IMR-90 (cell line): Measurements from ENCODE around the gene URB2. TPM values are rescaled to one million over a fixed set of nuclear protein-coding genes. Genes with fewer than 3 reads are reported as not detected.

Experiments
- ATAC-seq: fragments of 200-7000 bp; cut with Tn5 transposase; 2 replicates; pipeline ENCODE4 v1.9.1; 2020; ENCODE audit warnings: low read depth, mild to moderate bottlenecking, moderate library complexity
- BruUV-seq: library from RNA; stranded (reverse); fragments of 400-500 nt; replicated peaks from 2 replicates; lab custom pipeline; 2021; lab: Mats Ljungman, UMichigan
- CTCF ChIA-PET: fragments of 300-600 bp; formaldehyde crosslinking; extraction: SDS; loops from one replicate; lab custom pipeline; 2021; ENCODE audit warnings: antibody characterized with exemption; lab: Yijun Ruan, JAX
- POLR2A ChIA-PET: fragments of 300-600 bp; sonication (Branson Sonifier 250); formaldehyde crosslinking; loops from one replicate; lab custom pipeline; 2022; ENCODE audit warnings: antibody characterized with exemption; ENCODE audit not compliant: unreplicated experiment; lab: Charles Lee
- DNase-seq: peaks from one replicate; pipeline ENCODE4 v3.0.0; 2013
- H2AFZ ChIP-seq: replicated peaks from 2 replicates; pipeline ENCODE3; 2013; ENCODE audit warnings: low read length, mild to moderate bottlenecking; ENCODE audit not compliant: poor library complexity
- H2AK5ac ChIP-seq: 2 replicates; pipeline ENCODE4 v1.6.1; 2013; ENCODE audit warnings: low read depth, low read length, inconsistent platforms
- H2AK9ac ChIP-seq: replicated peaks from 2 replicates; pipeline ENCODE3; 2013; ENCODE audit warnings: mild to moderate bottlenecking, low read depth, low read length, moderate library complexity; ENCODE audit not compliant: poor library complexity
- H2BK120ac ChIP-seq: 2 replicates; pipeline ENCODE4 v1.6.1; 2013; ENCODE audit warnings: low read depth, low read length, inconsistent platforms
- H2BK15ac ChIP-seq: 3 replicates; pipeline ENCODE4 v1.6.1; 2013; ENCODE audit warnings: low read depth, low read length, inconsistent platforms
- H2BK20ac ChIP-seq: 2 replicates; pipeline ENCODE4 v1.6.1; 2013; ENCODE audit warnings: low read depth, mild to moderate bottlenecking, inconsistent platforms, low read length, moderate library complexity
- H2BK5ac ChIP-seq: 2 replicates; pipeline ENCODE4 v1.6.1; 2013; ENCODE audit warnings: mild to moderate bottlenecking, low read depth, low read length, inconsistent platforms; ENCODE audit not compliant: poor library complexity, severe bottlenecking
- H3K14ac ChIP-seq: replicated peaks from 2 replicates; pipeline ENCODE4 v1.6.1; 2013; ENCODE audit warnings: low read depth, low read length, inconsistent platforms
- H3K18ac ChIP-seq: 2 replicates; pipeline ENCODE4 v1.6.1; 2013; ENCODE audit warnings: low read depth, low read length, control low read depth
- H3K23ac ChIP-seq: 2 replicates; pipeline ENCODE4 v1.6.1; 2013; ENCODE audit warnings: low read depth, low read length, inconsistent platforms
- H3K27ac ChIP-seq: 2 replicates; pipeline ENCODE4 v1.5.1; 2013; ENCODE audit warnings: mild to moderate bottlenecking, control low read depth, low read length; ENCODE audit not compliant: insufficient read depth
- H3K27me3 ChIP-seq: 2 replicates; pipeline ENCODE4 v1.6.1; 2013; ENCODE audit warnings: low read length; ENCODE audit not compliant: control insufficient read depth, insufficient read depth
- H3K36me3 ChIP-seq: 2 replicates; pipeline ENCODE4 v1.6.1; 2013; ENCODE audit warnings: low read length, mixed read lengths; ENCODE audit not compliant: control insufficient read depth, insufficient read depth
- H3K4ac ChIP-seq: 2 replicates; pipeline ENCODE4 v1.6.1; 2013; ENCODE audit warnings: low read depth, low read length, inconsistent platforms
- H3K4me1 ChIP-seq: 2 replicates; pipeline ENCODE4 v1.6.1; 2013; ENCODE audit warnings: low read length, mixed read lengths; ENCODE audit not compliant: control insufficient read depth, insufficient read depth
- H3K4me2 ChIP-seq: 2 replicates; pipeline ENCODE4 v1.6.1; 2013; ENCODE audit warnings: low read depth, mild to moderate bottlenecking, control low read depth, low read length, moderate library complexity
- H3K4me3 ChIP-seq: 2 replicates; pipeline ENCODE4 v1.5.1; 2013; ENCODE audit warnings: low read depth, mild to moderate bottlenecking, control low read depth, low read length, moderate library complexity; ENCODE audit not compliant: insufficient read depth
- H3K56ac ChIP-seq: 2 replicates; pipeline ENCODE4 v1.6.1; 2013; ENCODE audit warnings: low read length, inconsistent platforms; ENCODE audit not compliant: insufficient read depth; ENCODE audit errors: extremely low read depth
- H3K79me1 ChIP-seq, 2 experiments: 2 replicates each; pipeline ENCODE4 v1.6.1; 2013; ENCODE audit warnings: low read length in 2 of 2, inconsistent platforms in 1 of 2, low read depth in 1 of 2
- H3K9ac ChIP-seq: 2 replicates; pipeline ENCODE4 v1.6.1; 2013; ENCODE audit warnings: low read depth, low read length, control low read depth
- H3K9me1 ChIP-seq: 2 replicates; pipeline ENCODE4 v1.6.1; 2013; ENCODE audit warnings: low read length, inconsistent platforms; ENCODE audit not compliant: insufficient read depth
- H3K9me3 ChIP-seq: 2 replicates; pipeline ENCODE4 v1.6.1; 2013; ENCODE audit warnings: low read length; ENCODE audit not compliant: control insufficient read depth, insufficient read depth
- H4K20me1 ChIP-seq: 2 replicates; pipeline ENCODE4 v1.6.1; 2013; ENCODE audit warnings: low read length, inconsistent platforms; ENCODE audit not compliant: insufficient read depth
- H4K5ac ChIP-seq: 2 replicates; pipeline ENCODE4 v1.6.1; 2013; ENCODE audit warnings: mild to moderate bottlenecking, low read depth, low read length, control low read depth
- H4K8ac ChIP-seq, 2 experiments: 2 replicates each; pipeline ENCODE4 v1.6.1; 2013; ENCODE audit warnings: low read depth in 2 of 2, low read length in 2 of 2, control low read depth in 1 of 2, inconsistent platforms in 1 of 2
- H4K91ac ChIP-seq: 2 replicates; pipeline ENCODE4 v1.6.1; 2013; ENCODE audit warnings: low read depth, low read length, inconsistent platforms; ENCODE audit not compliant: insufficient read depth
- BHLHE40 ChIP-seq: fragments of 150-350 bp; IDR thresholded peaks from 2 replicates; pipeline ENCODE4 v1.6.1; 2016; ENCODE audit warnings: mild to moderate bottlenecking, low read depth, low read length
- CEBPB ChIP-seq: IDR thresholded peaks from 2 replicates; pipeline ENCODE4 v1.6.1; 2012; ENCODE audit warnings: low read depth, low read length, improper control_type of control experiment
- CHD1 ChIP-seq: IDR thresholded peaks from 2 replicates; pipeline ENCODE4 v1.6.1; 2012; ENCODE audit warnings: low read depth, low read length, improper control_type of control experiment
- CTCF ChIP-seq: conservative IDR thresholded peaks from 2 replicates; pipeline ENCODE4 v1.5.1; 2012; ENCODE audit warnings: mild to moderate bottlenecking, low read depth, low read length, improper control_type of control experiment
- ELK1 ChIP-seq: fragments of 150-350 bp; IDR thresholded peaks from 2 replicates; pipeline ENCODE4 v1.6.1; 2016; ENCODE audit warnings: low read depth, mild to moderate bottlenecking, low read length, moderate library complexity, borderline replicate concordance
- FOS ChIP-seq: fragments of 150-350 bp; IDR thresholded peaks from 2 replicates; pipeline ENCODE4 v1.6.1; 2016; ENCODE audit warnings: low read depth, low read length
- MAFK ChIP-seq: IDR thresholded peaks from 2 replicates; pipeline ENCODE4 v1.6.1; 2012; ENCODE audit warnings: low read depth, low read length, improper control_type of control experiment
- MAZ ChIP-seq: IDR thresholded peaks from 2 replicates; pipeline ENCODE4 v1.6.1; 2012; ENCODE audit warnings: low read depth, mild to moderate bottlenecking, low read length, improper control_type of control experiment, moderate library complexity, borderline replicate concordance
- MXI1 ChIP-seq: IDR thresholded peaks from 2 replicates; pipeline ENCODE4 v1.6.1; 2012; ENCODE audit warnings: low read depth, mild to moderate bottlenecking, low read length, moderate library complexity, borderline replicate concordance
- NFE2L2 ChIP-seq: fragments of 150-350 bp; IDR thresholded peaks from 2 replicates; pipeline ENCODE4 v1.6.1; 2016; ENCODE audit warnings: low read depth, mild to moderate bottlenecking, low read length
- POLR2A ChIP-seq: IDR thresholded peaks from 2 replicates; pipeline ENCODE4 v1.6.1; 2012; ENCODE audit warnings: mild to moderate bottlenecking, low read depth, low read length
- RAD21 ChIP-seq: IDR thresholded peaks from 2 replicates; pipeline ENCODE4 v1.6.1; 2012; ENCODE audit warnings: low read length, improper control_type of control experiment
- RCOR1 ChIP-seq: IDR thresholded peaks from 2 replicates; pipeline ENCODE4 v1.6.1; 2012; ENCODE audit warnings: mild to moderate bottlenecking, low read length, improper control_type of control experiment; ENCODE audit not compliant: insufficient replicate concordance
- RFX5 ChIP-seq: IDR thresholded peaks from 2 replicates; pipeline ENCODE4 v1.8.0; 2012; ENCODE audit warnings: low read depth, mild to moderate bottlenecking, low read length, moderate library complexity
- SMC3 ChIP-seq: fragments of 150-350 bp; IDR thresholded peaks from 2 replicates; pipeline ENCODE4 v1.6.1; 2016; ENCODE audit warnings: low read depth, mild to moderate bottlenecking, antibody characterized with exemption, low read length, moderate library complexity
- USF2 ChIP-seq: fragments of 150-350 bp; IDR thresholded peaks from 2 replicates; pipeline ENCODE4 v1.6.1; 2017; ENCODE audit warnings: mild to moderate bottlenecking, antibody characterized with exemption, low read length, low read depth
- dilution Hi-C: fragments of 300-500 bp; cut with HindIII; formaldehyde crosslinking; loops from one replicate; pipeline ENCODE4 v1.14.3; 2018; ENCODE audit warnings: low sequenced_read_pairs; ENCODE audit not compliant: unreplicated experiment
- in situ Hi-C: fragments of 300-500 bp; cut with MboI; formaldehyde crosslinking; loops from 3 replicates; pipeline ENCODE4 v1.14.3; 2019; ENCODE audit warnings: low sequenced_read_pairs, inconsistent platforms, mixed read lengths
- intact Hi-C: fragments of 100-400 bp; cut with micrococcal nuclease; formaldehyde crosslinking; loops from 2 replicates; pipeline ENCODE4 v1.10.0; 2022
- polyA plus RNA-seq, 3 experiments: library from polyadenylated mRNA; depleted of rRNA; stranded (reverse); fragments of >200 nt; gene quantifications; 2 replicates each; pipeline ENCODE4 v1.2.3, GENCODE V29; 2012; ENCODE audit warnings: low replicate concordance in 1 of 3
- total RNA-seq: library from RNA; depleted of rRNA; stranded (reverse); fragments of >200 nt; gene quantifications from 2 replicates; pipeline ENCODE4 v1.2.3, GENCODE V29; 2012

Gene URB2
- total and polyA plus RNA-seq, 2 of the 4 experiments (the other 2 are of a cell fraction) = 5.9 to 15.4 TPM

- Histone ChIP-seq H3K9me3 (no peaks in the 10 kb centered on the region), H2BK5ac (no peak overlapping the region), H2AK5ac (no peak overlapping the region), H3K27me3 (no peaks in the 10 kb centered on the region), H4K8ac (no peak overlapping the region), H3K27ac (no peak overlapping the region), H3K4ac (no peak overlapping the region), H2AK9ac (no peak overlapping the region), H2BK15ac (no peak overlapping the region), H2AFZ (no peak overlapping the region), H4K20me1 (peaks cover 57% of the 10 kb centered on the region), H2BK20ac (no peak overlapping the region), H3K4me2 (no peak overlapping the region), H3K56ac (no peak overlapping the region), H2BK120ac (no peak overlapping the region), H3K9ac (no peak overlapping the region), H3K23ac (no peak overlapping the region), H3K4me1 (no peaks in the 10 kb centered on the region), H3K14ac (no peak overlapping the region), H4K91ac (no peak overlapping the region), H3K9me1 (peaks cover 16% of the 10 kb centered on the region), H4K5ac (no peak overlapping the region), H3K18ac (no peak overlapping the region), H3K79me1 (peaks cover 33 to 64% of the 10 kb centered on the region in 2 experiments), H3K36me3 (peaks cover 6% of the 10 kb centered on the region), H3K4me3 (no peak overlapping the region)
- intact Hi-C loops (no loop called here), in situ Hi-C loops (no loop called here), dilution Hi-C loops (no loop called here)
- no peak for DNase-seq
- ChIA-PET POLR2A (no interaction called here), CTCF (interaction anchor here (0.6 kb wide), 1 partner anchor 75 kb away, joined by 3 read pairs; no protein-coding TSS in a partner anchor)
- BruUV-seq = no TSS peak
- TF ChIP-seq CHD1 (no peak), CTCF (no peak), USF2 (no peak), SMC3 (no peak), MXI1 (no peak), RCOR1 (no peak), MAFK (no peak), CEBPB (no peak), RFX5 (no peak), POLR2A (no peak), BHLHE40 (no peak), ELK1 (no peak), NFE2L2 (no peak), MAZ (no peak), FOS (no peak), RAD21 (no peak)
- no peak for ATAC-seq
Observed at GRCh38 chr1:229619002-229619401, 7.0 kb upstream of the URB2 start.
